ENCODE measurements around the gene ANKRD12.

ANKRD12 gene

DNA sequence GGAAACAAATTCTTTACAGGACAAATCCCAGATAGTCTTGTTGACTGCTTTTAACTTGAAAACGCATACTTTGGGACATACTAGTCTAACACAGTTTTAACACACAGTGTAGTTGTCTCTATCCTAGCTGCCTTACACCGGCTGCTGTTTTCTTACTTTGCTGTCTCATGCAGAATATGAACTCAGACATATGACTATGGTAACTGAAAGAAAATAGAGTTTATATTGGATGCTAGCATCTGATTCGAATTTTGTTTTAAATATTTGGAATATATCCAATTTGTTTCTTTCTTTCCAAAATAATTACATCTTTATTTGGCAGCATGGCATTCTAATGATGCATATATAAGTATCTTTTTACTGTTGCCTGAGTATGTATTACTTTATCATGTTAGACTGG is 69.8 kb downstream of the ANKRD12 start:
- no peak overlapping the region for H3K27ac Mint-ChIP-seq
- peaks cover 8% of the 10 kb centered on the region for H3K4me1 Mint-ChIP-seq (ENCODE audit: low read depth)
- no peaks in the 10 kb centered on the region for H3K27me3 Mint-ChIP-seq
- H3K36me3 Mint-ChIP-seq, result peaks cover 7% of the 10 kb centered on the region
- H3K4me3 Mint-ChIP-seq, result no peak overlapping the region
- no peaks in the 10 kb centered on the region for H3K9me3 Mint-ChIP-seq (ENCODE audit: low read depth)

DNA sequence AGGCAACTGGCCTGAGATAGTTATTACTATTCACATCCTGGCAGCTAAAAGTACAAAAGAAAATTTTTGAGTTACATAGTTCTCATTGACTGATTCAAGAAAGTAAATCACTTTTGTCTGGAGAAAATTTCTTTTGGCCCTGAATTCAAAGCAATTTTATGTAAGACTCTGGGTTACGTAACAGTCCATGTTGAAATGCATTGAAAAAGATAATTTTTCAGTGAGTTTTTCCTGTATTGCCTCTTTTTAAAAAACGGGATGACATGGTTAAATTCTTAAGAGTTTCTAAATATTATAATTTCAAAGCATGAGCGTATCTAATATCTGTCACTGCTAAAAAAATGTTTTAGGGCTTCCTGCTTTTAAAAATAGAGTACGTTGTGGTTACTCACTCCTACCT is 72.7 kb downstream of the ANKRD12 start:
- no peak overlapping the region for H3K27ac Mint-ChIP-seq
- peaks cover 21% of the 10 kb centered on the region for H3K4me1 Mint-ChIP-seq (ENCODE audit: low read depth)
- no peak overlapping the region for H3K4me3 Mint-ChIP-seq
- H3K9me3 Mint-ChIP-seq (ENCODE audit: low read depth), result no peaks in the 10 kb centered on the region
- H3K27me3 Mint-ChIP-seq, result no peaks in the 10 kb centered on the region
- H3K36me3 Mint-ChIP-seq, result peaks cover 19% of the 10 kb centered on the region

DNA sequence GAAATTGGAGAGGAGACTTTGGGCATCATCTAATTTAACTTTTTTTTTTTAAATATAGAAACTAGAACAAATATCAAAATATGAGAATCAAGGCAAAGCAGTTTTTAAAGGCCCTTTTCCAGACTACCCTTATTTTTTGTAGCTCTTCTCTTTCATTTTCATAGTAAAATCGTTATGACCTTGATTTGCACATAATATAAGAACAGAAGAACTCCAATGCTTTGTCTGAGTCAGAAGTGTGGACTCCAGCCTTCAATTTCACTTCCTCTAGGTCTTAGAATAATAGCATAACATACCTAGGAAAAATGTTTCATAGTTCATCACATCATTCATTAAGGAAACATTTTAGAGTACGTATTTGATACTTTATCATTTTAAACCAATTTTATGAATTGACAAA is 74.4 kb downstream of the ANKRD12 start:
- Mint-ChIP-seq H3K9me3 (ENCODE audit: low read depth) (no peaks in the 10 kb centered on the region), H3K27ac (peak overlapping the region; percentile 66), H3K4me3 (no peak overlapping the region), H3K27me3 (no peaks in the 10 kb centered on the region), H3K4me1 (ENCODE audit: low read depth) (peaks cover 19% of the 10 kb centered on the region), H3K36me3 (peaks cover 27% of the 10 kb centered on the region)

DNA sequence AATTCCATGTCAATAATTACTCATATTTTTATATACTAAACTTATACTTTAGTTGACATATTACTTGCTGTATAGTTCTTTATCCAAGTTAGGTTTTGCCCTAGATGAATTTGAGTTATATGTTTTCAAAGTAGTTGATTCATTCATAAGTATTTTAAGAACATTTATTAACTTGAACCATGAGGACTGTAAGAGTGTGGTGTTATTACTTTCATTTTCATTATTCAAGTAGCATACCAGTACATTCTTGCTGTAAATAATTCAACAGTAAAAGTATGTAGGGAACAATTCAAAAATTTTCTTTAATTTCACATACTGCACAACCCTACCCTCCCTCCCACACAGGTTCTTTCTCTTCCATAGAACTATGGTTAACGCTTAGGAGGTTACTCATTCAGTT is 75.4 kb downstream of the ANKRD12 start:
- no peaks in the 10 kb centered on the region for H3K9me3 Mint-ChIP-seq (ENCODE audit: low read depth)
- H3K4me1 Mint-ChIP-seq (ENCODE audit: low read depth), result peaks cover 19% of the 10 kb centered on the region
- peaks cover 33% of the 10 kb centered on the region for H3K36me3 Mint-ChIP-seq
- no peaks in the 10 kb centered on the region for H3K27me3 Mint-ChIP-seq
- no peak overlapping the region for H3K4me3 Mint-ChIP-seq
- no peak overlapping the region for H3K27ac Mint-ChIP-seq

DNA sequence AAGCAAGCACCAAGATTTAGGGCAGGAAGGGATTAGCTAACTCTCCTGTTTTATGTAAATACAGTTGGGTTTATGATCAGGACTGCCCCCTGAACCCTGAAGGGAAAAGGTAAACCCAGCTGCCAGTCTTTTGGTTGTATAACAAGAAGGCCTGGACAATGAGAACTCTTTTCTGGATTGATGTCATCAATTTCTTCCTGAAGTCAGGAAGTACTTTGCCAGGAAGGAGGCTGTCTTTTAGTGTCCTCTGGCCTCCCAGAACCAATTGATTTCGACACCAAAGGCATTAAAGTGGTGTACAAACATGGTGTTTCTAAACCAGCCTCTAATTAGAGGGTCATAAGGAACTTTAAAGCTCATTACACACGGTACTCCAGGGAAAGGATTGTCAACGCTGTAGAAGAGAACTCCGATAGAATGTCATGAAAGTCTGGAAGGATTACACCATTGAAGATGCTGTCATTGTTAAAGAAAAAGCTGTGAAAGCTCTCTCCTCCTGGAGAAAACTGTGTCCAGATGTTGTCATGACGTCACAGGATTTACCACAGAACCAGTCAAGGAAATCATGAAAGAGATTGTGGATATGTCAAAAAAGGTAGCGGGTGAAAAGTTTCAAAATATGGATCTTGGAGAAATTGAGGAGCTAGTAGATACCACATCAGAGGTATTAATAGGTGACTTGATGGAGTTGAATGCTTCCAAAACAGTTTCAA is 78.8 kb downstream of the ANKRD12 start:
- Mint-ChIP-seq H3K36me3 (peaks cover 41% of the 10 kb centered on the region), H3K27me3 (no peaks in the 10 kb centered on the region), H3K4me3 (no peak overlapping the region), H3K27ac (no peak overlapping the region), H3K9me3 (ENCODE audit: low read depth) (no peaks in the 10 kb centered on the region), H3K4me1 (ENCODE audit: low read depth) (peaks cover 17% of the 10 kb centered on the region)

DNA sequence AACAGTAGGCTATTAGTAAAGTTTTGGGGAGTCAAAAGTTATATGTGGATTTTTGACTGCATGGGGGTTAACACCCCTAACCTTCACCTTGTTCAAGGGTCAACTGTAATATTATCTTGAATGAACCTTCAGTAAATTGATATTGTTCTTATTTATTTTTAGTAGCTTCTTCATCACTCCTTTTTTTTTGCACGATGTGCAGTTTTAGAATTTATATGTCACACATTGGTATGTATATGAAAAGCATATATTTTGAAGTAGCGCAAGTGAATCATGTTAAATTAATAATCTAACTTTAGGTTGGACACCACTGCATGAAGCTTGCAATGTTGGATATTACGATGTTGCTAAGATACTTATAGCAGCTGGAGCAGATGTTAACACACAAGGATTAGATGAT is 79.9 kb downstream of the ANKRD12 start:
- H3K27me3 Mint-ChIP-seq, result no peaks in the 10 kb centered on the region
- peaks cover 47% of the 10 kb centered on the region for H3K36me3 Mint-ChIP-seq
- H3K27ac Mint-ChIP-seq, result peak overlapping the region; percentile 22
- H3K4me1 Mint-ChIP-seq (ENCODE audit: low read depth), result peaks cover 16% of the 10 kb centered on the region
- no peak overlapping the region for H3K4me3 Mint-ChIP-seq
- H3K9me3 Mint-ChIP-seq (ENCODE audit: low read depth), result no peaks in the 10 kb centered on the region

DNA sequence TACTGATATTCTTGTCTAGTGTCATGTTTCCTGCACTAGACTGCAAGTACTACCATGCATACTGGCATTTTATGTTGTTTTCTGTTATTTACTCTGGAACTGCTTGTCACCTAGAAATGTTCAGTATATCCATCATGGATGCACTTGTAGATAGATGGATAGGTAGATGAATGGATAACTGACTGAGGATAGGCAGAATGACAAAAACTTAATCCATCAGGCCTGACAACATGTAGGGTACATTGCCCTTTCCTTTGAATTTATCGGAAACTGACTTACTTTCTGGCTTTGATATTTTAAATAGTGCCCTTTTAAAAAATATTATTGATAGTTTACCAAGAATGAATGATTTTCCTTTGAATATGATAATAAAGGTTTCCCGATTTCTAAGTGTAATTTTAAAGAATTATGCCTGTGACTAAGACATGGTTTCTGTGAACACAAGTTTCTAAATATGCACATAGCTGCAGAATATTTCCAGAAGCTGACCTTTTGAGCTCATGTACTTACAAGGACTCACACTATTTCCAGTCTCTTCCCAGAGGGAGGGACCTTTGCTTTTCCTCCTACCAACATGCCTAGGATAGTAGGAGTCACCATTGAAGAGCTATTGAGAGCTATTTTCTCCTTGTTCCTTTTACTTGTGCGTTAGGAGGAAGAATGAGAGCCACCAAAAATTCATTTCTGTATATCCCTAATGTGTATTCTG is 81.3 kb downstream of the ANKRD12 start:
- Mint-ChIP-seq H3K36me3 (peaks cover 43% of the 10 kb centered on the region), H3K4me3 (no peak overlapping the region), H3K4me1 (ENCODE audit: low read depth) (peaks cover 5% of the 10 kb centered on the region), H3K27me3 (no peaks in the 10 kb centered on the region), H3K27ac (peak overlapping the region; percentile 17), H3K9me3 (ENCODE audit: low read depth) (no peaks in the 10 kb centered on the region)

DNA sequence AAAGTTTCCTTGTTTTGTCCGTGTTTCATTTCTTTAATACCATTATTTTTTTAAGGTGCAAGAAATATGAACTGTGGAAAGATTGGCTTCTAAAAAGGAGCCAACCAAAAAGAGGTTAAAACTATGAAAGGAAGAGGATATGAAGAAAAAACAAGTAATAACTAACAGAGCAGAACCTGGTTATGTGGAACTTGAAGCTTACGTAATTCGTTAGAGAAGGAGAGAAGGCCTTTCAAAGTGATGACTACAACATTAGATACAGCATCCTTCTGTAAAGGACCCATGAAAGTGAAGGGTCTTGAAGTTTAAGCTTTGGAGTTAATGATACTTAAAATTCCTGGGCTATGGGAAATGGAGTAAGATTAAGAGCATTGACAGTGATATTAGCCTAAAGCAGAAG is 84.5 kb downstream of the ANKRD12 start:
- H3K36me3 Mint-ChIP-seq, result peaks cover 33% of the 10 kb centered on the region
- H3K9me3 Mint-ChIP-seq (ENCODE audit: low read depth), result no peaks in the 10 kb centered on the region
- H3K27ac Mint-ChIP-seq, result peak overlapping the region; percentile 18
- peaks cover 5% of the 10 kb centered on the region for H3K4me1 Mint-ChIP-seq (ENCODE audit: low read depth)
- H3K27me3 Mint-ChIP-seq, result no peaks in the 10 kb centered on the region
- H3K4me3 Mint-ChIP-seq, result no peak overlapping the region

DNA sequence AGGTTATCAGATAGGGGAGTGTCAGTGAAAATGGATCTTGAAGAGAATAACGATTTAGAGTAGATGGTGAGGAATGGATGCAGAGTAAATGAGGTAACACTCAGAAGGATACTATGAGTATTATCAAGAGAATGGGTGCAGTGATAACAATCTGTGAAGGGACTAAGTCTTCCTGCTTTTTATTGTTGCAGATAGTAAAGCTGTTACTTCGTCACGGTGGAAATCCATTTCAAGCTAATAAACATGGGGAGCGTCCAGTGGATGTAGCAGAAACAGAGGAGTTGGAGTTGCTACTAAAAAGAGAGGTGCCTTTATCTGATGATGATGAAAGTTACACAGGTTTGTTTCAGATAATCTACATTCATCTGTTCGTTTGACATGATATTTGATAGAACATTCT is 85.1 kb downstream of the ANKRD12 start:
- Mint-ChIP-seq H3K4me3 (no peak overlapping the region), H3K27me3 (no peaks in the 10 kb centered on the region), H3K27ac (peak overlapping the region; percentile 22), H3K36me3 (peaks cover 34% of the 10 kb centered on the region), H3K9me3 (ENCODE audit: low read depth) (no peaks in the 10 kb centered on the region), H3K4me1 (ENCODE audit: low read depth) (peaks cover 9% of the 10 kb centered on the region)

DNA sequence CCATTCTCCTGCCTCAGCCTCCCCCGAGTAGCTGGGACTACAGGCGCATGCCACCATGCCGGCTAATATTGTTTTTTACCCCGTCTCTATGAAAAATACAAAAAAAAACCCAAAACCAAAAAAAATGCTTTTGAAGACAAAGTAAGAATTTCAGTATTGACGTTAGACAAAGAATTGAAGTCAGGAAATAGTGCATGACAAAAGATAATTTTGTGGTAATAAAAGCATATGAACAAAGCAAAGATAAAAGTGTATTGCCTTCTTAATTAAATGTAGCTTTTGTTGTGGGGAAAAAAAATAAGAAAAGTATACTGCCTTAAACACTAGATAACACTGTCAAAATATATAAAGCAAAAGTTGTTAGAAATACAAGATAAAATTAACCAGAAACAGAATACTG is 86.8 kb downstream of the ANKRD12 start:
- Mint-ChIP-seq H3K27me3 (no peaks in the 10 kb centered on the region), H3K9me3 (ENCODE audit: low read depth) (peaks cover 4% of the 10 kb centered on the region), H3K4me3 (no peak overlapping the region), H3K36me3 (peaks cover 43% of the 10 kb centered on the region), H3K27ac (no peak overlapping the region), H3K4me1 (ENCODE audit: low read depth) (peaks cover 22% of the 10 kb centered on the region)

DNA sequence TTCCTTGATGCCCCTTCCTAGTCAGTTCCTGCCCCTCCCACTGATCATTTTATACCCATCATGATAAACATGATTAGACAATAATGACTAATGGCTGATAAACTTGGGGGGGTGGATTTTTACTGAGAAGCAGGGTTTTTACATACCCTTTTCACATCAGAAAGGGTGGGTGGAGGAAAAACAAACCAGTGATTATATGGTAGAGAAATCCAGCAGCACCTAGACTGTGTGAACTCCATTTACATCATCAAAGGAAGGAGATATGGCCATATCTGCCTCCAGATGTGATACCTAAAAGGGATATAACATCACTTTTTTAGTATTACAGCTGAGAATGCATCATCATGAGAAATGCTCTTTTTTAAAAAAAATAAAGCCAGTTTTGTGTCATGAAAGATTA is 89.9 kb downstream of the ANKRD12 start:
- Mint-ChIP-seq H3K4me3 (no peak overlapping the region), H3K4me1 (ENCODE audit: low read depth) (peaks cover 39% of the 10 kb centered on the region), H3K27ac (no peak overlapping the region)

DNA sequence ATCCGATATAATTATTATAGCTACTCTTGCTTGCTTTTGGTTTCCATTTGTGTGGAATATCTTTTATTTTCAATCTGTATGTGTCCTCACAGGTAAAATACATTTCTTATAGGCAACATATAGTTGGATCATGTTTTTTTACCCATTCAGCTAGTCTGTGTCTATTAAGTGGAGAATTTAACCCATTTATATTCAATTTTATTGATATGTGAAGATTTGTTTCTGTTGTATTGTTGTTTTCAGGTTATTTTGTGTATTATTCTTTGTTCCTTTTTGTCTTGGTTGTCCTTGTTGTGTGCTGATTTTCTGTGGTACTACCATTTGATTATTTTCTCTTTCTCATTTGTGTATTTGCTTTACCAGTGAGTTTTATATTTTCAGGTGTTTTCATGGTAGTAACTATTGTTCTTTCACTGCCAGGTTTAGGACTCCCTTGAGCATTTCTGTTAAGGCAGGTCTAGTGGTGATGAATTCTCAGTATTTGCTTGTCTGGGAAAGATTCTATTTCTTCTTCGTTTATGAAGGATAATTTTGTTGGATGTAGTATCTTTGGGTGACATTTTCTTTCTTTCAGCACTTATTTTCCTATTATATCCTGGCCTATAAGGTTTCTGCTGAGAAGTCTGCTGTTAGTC is 95.4 kb downstream of the ANKRD12 start:
- H3K4me3 Mint-ChIP-seq, result no peak overlapping the region
- H3K9me3 Mint-ChIP-seq (ENCODE audit: low read depth), result peaks cover 16% of the 10 kb centered on the region
- H3K27me3 Mint-ChIP-seq, result no peaks in the 10 kb centered on the region
- H3K4me1 Mint-ChIP-seq (ENCODE audit: low read depth), result peaks cover 30% of the 10 kb centered on the region
- H3K36me3 Mint-ChIP-seq, result peaks cover 53% of the 10 kb centered on the region
- H3K27ac Mint-ChIP-seq, result no peak overlapping the region

More for the DNA sequence above, 89.9 kb downstream of the ANKRD12 start:
- Mint-ChIP-seq H3K9me3 (ENCODE audit: low read depth) (peaks cover 8% of the 10 kb centered on the region), H3K36me3 (peaks cover 52% of the 10 kb centered on the region), H3K27me3 (no peaks in the 10 kb centered on the region)

DNA sequence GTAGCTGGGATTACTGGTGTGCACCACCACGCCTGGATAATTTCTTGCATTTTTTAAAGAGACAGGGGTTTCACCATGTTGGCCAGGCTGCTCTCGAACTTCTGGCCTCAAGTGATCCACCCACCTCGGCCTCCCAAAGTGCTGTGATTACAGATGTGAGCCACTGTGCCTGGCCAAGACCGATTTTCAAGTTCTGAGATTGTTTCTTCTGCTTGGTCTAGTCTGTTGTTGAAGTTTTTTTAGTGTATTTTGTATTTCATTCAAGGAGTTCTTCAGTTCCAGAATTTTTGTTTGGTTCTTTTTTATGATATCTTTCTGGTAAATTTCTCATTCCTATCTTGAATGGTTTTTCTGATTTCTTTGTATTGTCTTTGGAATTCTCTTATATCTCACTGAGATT is 96.4 kb downstream of the ANKRD12 start:
- H3K4me1 Mint-ChIP-seq (ENCODE audit: low read depth), result peaks cover 22% of the 10 kb centered on the region
- peaks cover 14% of the 10 kb centered on the region for H3K9me3 Mint-ChIP-seq (ENCODE audit: low read depth)
- no peak overlapping the region for H3K27ac Mint-ChIP-seq
- H3K27me3 Mint-ChIP-seq, result no peaks in the 10 kb centered on the region
- H3K4me3 Mint-ChIP-seq, result no peak overlapping the region
- peaks cover 51% of the 10 kb centered on the region for H3K36me3 Mint-ChIP-seq

DNA sequence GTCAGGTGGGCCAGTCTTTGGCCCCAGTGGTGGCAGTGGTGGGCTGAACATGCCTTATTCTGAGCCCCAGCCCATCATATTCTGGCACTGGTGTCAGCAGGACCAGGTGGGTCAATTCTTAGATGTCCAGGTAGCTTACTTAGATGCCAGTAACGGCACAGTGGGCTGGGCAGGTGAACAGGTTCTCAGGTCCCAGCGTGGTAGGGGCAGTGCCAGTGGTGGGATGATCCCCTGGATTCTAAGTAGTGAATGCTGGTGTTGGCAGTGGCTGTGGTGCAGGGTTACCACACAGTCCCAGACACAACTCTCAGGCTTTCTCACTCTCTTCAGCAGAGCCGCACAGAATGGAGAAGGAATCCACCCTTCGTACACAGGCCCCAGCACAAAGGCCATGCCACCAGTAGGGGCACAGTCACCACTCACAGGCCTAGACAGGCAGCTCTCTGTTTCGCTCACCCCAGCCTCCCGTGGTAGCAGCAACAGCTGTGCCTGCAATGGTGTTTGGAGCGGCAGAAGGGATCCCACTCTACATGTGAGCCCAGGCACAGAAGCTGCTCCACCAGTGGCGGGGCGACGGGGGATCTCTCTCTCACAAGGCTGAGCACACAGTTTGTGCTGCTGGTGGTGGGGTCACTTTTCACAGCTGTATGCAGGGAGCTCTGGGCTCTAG is 97.3 kb downstream of the ANKRD12 start:
- Mint-ChIP-seq H3K9me3 (ENCODE audit: low read depth) (peaks cover 12% of the 10 kb centered on the region), H3K4me3 (no peak overlapping the region), H3K4me1 (ENCODE audit: low read depth) (peaks cover 14% of the 10 kb centered on the region), H3K36me3 (peaks cover 45% of the 10 kb centered on the region), H3K27me3 (no peaks in the 10 kb centered on the region), H3K27ac (no peak overlapping the region)

DNA sequence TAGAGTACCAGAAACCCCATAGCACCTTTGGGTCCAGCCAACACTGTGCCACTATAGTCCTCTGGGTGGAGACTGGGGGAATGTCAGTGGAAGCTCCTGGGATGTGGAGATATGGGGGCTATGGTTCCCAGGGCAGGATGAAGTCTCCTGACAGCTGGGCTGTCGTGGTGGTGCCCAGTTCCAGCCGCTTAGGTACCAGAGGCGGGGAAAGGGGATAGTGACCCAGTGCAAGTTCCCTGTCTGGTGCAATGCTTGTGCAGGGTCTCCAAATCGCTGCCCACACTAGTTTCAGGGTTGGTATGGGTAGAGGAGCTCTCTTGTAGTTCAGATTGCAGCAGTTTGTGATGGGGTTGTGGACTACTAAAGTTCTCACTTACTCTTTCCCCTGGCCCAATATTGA is 97.9 kb downstream of the ANKRD12 start:
- Mint-ChIP-seq H3K27me3 (no peaks in the 10 kb centered on the region), H3K4me3 (no peak overlapping the region), H3K36me3 (peaks cover 39% of the 10 kb centered on the region), H3K4me1 (ENCODE audit: low read depth) (peaks cover 9% of the 10 kb centered on the region), H3K27ac (no peak overlapping the region), H3K9me3 (ENCODE audit: low read depth) (peaks cover 12% of the 10 kb centered on the region)

Measured in activated naive CD8-positive, alpha-beta T cell (primary cell).